Left colon (tissue), 2 donors: Measurements from ENCODE around the gene IL10RB. TPM values are rescaled to one million over a fixed set of nuclear protein-coding genes. Genes with fewer than 3 reads are reported as not detected.

Experiments used
- total RNA-seq, 2 donors: library from RNA; stranded (reverse); fragmentation: NEBNext Ultra II Directional; extraction: Animal tissue kit (Norgen Biotek cat#: 25700); gene quantifications; one replicate each; pipeline ENCODE4 v1.2.1, GENCODE V29; 2021
- donor health status: DM: no; HTN: no; CAD: no.
- donor health status: DM: yes; HTN: yes; CAD: no.

Gene IL10RB
- total RNA-seq, 2 donors from 2014 or later: 79.7 to 103 TPM

Other genes with a start within 250 kb of the IL10RB start
- not detected for gene OLIG2, start 240.4 kb upstream of the IL10RB start, total RNA-seq
- not detected for gene OLIG1, start 196.2 kb upstream of the IL10RB start, total RNA-seq
- gene IFNAR2, start 36.4 kb upstream of the IL10RB start, total RNA-seq: 10 to 100 TPM in 1 of 2 donors, 1 to 10 TPM in 1; 8.6 to 17.7 TPM
- gene IFNAR1, start 58.6 kb downstream of the IL10RB start, total RNA-seq: 10 to 100 TPM; 37.1 to 50.1 TPM
- gene IFNGR2, start 137.0 kb downstream of the IL10RB start, total RNA-seq: 100 to 1,000 TPM in 1 of 2 donors, 10 to 100 TPM in 1; 71.9 to 140 TPM
- 10 to 100 TPM; 34.9 to 41.5 TPM for gene TMEM50B, start 213.6 kb downstream of the IL10RB start, total RNA-seq
- gene DNAJC28, start 225.3 kb downstream of the IL10RB start, total RNA-seq: 1 to 10 TPM; 2.5 to 4.0 TPM